Hair follicle dermal papilla cell (primary cell): ENCODE measurements around the gene C2CD2. TPM values are rescaled to one million over a fixed set of nuclear protein-coding genes. Genes with fewer than 3 reads are reported as not detected.

Experiments
- small RNA-seq: library from RNA; depleted of rRNA; stranded (forward); fragments of <200 nt; gene quantifications from one replicate; pipeline ENCODE3, GENCODE V24; 2012
- total RNA-seq: library from RNA; depleted of rRNA; stranded (reverse); fragments of >200 nt; gene quantifications from 2 replicates; pipeline ENCODE4 v1.2.3, GENCODE V29; 2012

C2CD2 gene
- total RNA-seq: 14.9 and 21.9 TPM in 2 replicates

DNA sequence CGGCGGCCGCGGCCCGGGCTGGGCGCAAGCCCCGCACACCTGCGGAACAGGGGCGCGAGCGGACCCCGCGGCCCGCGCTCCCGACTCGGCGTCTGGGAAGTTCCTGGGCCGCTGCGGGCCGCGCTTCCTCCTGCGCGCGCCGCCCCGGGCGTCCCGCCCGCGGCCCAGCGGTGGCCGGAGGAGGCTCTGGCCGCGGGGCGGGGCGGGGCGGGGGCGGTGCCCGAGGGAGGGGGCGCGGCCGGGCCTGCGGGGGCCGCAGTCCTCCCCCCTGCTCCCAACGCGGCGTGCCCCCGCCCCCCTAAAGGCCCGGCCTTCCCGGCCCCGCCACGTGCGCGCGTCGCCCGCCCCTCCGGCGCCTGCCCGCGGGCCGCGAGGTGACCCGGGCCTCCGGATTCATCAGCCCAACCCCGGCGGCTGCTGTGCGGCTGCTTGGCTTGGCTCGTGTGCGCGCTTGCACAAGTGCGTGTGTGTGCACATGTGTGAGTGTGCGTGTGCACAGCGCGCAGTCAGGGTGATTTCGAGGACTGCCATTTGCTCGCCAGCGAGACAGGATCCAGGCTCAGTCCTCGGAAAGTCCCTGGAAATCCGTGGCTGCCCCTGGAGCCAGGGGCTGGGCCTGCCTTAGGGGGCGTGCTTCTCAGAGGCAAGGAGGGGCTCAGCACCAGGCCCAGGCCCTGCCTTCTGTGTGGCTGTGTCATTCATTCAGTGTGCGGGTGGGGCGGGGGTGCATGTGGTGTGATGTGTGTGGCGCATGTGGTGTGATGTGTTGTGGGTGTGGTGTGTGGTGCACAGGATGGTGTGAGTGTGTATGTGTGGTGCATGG, at the start of gene C2CD2:
Gene C2CD2 (minus strand): TSS at position 188 of the 823 bp plus-strand sequence. CDS start 370 bp downstream, outside the sequence.

GRCh38 chr21:41879190-41879998, 74.4 kb downstream of the C2CD2 start, which contains the start of gene PRDM15:
TSS of gene PRDM15 (minus strand) at chr21:41879344. CDS start at chr21:41860363, 18,981 bp downstream.

Small RNA genes within 50 kb of the gene (small RNA-seq; reads per million reads assigned to genes)
- gene RF00334: not detected

Other genes starting within 250 kb of the C2CD2 start
- gene RIPK4, start 187.0 kb downstream of the C2CD2 start, total RNA-seq: 0.49 TPM in 2 replicates
- gene PRDM15, start 74.7 kb downstream of the C2CD2 start, total RNA-seq: 3.8 and 7.3 TPM in 2 replicates
- gene ZBTB21, start 56.3 kb upstream of the C2CD2 start, total RNA-seq: 16.9 and 20.8 TPM in 2 replicates
- gene UMODL1, start 117.3 kb upstream of the C2CD2 start, total RNA-seq: under 0.01 TPM in 1 of 2 replicates, not detected in the other